NOMO-1 (cell line): ENCODE data around the gene ARSJ.

Experiments
- DNase-seq, 2 experiments: peaks; one replicate each; lab custom pipeline; 2025; ENCODE audit not compliant: unreplicated experiment in 2 of 2; lab: John Stamatoyannopoulos, UW

ARSJ gene

DNA sequence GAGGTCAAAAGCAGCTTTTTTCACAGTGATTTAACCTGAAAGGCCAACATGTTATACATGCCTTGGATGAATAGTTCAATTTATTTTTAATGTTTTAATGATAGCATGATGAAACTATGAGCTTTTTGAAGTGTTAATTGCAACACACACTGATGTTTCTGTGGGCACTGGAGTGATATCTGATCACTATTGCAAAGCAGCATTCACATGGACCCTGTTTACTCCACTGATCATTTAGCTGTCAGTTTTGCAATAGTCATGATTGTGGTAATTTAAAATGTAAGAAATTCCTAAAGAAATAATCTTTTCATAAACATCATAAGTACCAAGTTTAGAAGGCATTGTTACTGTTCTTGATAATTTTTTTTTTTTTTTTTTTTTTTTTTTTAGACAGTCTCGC, 74.1 kb downstream of the ARSJ start:
- peak in 1 of 2 experiments; percentile 7 for DNase-seq

DNA sequence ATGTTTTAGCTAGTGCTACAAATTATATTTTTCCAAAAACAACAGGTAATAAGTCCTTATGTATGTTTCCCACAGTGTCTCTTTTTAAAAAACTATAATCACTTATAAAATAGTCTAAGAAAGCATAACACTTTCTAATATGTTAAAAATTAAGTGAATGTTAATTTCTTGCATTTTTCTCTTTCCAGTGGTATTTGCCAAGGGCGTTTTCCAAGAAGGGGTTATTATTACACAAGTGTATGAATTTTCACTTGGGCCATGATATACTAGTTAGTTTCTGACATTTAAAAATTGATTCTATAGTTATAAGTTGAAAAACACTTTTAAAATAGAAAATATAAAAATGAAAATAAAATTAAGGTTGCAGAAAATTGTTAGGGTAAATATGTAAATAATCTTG, 74.6 kb downstream of the ARSJ start:
- DNase-seq = no peak

DNA sequence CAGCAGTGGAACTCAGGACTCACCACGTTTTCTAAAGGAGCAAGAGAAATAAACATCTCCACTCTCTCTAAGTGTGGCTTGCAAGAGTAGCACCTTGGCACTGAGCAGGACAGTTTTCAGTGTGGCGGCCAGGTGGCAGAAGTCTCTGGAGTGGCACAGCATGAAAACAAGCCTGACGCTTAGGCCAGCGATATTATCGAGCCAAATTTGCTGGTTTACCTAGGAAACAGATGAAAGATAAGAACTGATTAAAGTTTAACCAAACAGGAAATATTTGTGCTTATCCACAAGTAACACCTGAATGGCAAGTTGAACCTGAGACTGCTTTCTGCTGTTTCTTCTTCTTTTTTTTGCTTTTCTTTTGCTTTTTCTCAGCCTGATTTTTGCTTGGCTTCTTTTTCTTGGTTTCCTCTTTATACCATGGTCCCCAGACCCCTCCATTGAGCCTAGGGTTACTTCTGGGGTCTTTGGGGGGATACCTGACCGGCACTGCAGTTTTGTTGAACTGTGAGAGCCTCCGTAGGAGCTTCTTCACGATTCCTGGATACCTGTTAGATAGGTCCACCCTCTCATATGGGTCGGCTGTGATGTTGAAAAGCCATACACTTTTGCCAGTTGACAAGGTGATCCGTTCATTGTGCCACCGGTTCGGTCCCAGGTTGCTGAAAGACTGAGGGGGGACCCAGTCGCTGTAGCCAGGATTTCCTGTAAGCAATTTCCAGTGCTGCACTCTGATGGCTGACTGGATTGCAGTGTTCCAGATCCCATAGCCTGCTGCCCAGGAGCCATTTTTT, 77.3 kb downstream of the ARSJ start:
- DNase-seq = no peak

DNA sequence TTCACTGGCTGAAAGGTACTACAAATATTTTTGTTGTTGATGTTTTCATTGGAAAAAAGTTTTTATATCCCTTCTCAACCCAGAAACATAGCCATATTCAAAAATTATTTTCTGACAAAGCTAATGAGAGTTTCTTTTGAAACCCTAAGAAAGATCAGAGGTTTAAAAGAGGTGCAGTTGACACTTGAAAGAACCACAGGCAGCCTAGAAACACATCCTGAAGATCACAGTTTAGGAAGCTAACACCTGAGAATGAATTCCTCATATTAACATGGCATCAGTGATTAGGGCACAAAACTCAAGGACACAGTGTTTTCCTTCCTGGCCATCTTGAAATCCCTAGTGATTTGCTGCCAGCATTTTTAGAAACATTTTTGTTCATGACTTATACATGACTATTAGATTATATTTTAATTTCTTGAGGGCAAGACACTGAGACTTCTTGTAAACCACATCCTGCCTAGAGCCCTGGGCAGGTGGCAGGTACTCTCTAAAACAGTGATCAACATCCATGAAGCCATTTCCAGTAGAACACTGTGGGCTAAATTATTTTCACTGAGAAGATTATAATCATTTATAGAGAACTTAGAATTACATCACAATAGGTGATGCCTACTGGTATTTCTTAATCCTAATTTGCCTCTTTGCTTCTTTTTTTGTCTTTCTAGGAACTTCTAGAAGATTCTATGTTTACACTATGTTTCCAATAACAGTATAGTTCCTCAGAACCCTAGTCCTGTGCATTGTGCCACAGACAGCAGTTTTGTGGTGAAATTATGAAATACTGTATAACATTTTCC, 80.0 kb downstream of the ARSJ start:
- peak; percentile 34 to 83 for DNase-seq

DNA sequence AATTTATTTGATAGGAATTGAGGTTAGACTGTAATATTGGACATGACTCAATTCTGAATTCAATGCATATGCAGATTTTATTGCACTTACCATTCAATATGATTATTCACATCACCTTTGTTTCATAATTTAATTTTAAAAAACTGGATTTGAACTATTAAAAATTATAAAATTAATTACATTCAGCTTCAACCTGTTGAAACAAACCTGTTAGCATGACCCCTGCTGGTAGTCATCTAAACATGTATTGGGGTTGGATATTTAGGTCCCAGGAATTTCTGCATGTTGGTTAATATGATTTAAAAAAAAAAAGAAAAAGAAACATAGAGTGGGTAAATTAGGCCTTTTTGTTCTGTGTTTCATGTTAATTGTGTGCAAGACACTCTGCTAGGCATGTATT, 85.9 kb downstream of the ARSJ start:
- DNase-seq = no peak

DNA sequence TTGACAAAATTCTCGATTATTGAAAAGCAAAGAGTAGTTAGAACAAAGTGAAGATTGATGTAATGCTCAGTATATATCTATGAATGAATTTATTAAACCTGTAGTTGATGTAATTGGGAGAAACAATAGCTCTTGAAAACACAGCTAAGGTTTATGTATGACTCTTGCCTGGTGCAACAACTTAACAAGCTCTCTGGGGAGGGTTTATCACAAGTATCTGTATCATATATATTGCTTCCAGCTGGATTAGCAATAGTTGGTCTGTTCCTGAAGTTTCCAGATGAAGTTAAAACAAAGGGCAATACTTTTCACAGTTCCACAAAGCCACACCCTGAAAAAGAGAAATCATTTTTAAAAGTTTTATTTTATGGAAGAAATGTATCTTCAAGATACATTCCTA, 91.4 kb downstream of the ARSJ start:
- DNase-seq = no peak

DNA sequence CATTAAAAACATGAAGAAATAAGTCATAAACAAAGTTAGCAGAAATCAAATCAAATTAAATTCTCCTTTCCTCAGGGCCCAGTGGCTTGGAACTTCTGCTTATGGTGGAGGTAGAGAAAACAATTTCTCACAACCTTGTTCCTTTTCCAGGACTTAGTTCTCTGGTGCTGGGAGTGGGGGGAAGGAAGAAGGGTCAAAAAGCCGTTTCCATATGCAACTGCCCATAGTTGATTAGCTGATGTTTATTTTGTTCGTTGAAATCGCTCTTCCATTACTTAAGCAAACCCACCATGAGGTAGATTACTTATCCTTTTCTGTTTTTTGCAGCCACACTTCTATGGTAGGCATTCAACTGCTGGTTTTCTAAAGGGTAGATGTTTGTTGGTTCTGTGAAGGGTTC, 94.2 kb downstream of the ARSJ start:
- DNase-seq = no peak

DNA sequence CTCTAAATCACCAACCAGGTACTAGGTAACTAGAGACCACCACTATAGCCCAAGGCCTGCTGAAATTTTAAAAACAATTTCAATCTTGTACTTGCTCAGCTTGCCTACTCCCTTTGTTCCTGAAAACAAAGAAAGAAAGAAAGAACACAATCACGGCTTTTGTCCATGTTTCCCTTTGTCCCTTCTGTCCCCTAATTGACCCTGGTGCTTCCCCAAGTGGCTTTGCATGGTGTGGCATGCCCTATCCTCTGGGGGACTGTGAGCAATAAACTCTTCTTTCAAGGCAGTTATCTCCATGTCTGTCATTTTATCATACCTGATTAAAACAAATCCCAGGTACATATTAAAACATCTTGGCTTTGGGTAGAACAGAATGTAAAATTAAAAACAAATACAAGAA, 94.8 kb downstream of the ARSJ start:
- DNase-seq = no peak

DNA sequence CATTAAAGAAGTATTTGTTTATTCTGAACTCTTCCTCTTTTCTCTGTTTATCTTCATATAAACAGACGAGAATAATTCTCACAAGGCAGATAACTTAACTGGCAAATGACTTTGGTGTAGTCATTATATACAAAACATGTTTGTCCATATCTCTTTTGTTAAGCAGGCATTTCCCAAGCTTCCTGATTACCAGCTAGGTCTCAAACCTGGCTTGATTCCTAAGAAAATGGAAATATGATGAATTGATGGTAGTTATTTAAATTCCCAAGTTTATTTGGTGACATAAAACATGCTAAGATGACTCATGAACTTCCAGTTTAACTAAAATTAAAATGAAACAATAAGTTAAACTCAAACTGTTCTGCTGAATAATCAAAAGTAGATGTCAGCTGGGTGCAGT, 96.8 kb downstream of the ARSJ start:
- DNase-seq = no peak

DNA sequence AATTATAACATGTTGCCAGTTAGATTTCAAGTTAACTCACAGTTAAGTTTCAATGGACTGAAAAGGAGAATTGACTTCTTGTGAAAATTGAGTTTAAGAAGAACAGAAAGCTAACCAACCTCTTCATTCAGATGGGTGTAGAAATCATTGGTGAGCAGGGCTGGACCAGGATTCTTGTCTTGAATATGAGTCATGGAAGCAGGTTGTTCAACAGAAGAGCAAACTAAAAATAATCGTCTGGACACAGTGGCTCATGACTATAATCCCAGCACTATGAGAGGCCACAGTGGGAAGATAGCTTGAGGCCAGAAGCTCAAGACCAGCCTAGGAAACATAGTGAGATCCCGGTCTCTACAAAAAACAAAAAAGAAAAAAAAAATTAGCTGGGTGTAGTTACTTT, 98.2 kb downstream of the ARSJ start:
- DNase-seq = peak in 1 of 2 experiments; percentile 16

DNA sequence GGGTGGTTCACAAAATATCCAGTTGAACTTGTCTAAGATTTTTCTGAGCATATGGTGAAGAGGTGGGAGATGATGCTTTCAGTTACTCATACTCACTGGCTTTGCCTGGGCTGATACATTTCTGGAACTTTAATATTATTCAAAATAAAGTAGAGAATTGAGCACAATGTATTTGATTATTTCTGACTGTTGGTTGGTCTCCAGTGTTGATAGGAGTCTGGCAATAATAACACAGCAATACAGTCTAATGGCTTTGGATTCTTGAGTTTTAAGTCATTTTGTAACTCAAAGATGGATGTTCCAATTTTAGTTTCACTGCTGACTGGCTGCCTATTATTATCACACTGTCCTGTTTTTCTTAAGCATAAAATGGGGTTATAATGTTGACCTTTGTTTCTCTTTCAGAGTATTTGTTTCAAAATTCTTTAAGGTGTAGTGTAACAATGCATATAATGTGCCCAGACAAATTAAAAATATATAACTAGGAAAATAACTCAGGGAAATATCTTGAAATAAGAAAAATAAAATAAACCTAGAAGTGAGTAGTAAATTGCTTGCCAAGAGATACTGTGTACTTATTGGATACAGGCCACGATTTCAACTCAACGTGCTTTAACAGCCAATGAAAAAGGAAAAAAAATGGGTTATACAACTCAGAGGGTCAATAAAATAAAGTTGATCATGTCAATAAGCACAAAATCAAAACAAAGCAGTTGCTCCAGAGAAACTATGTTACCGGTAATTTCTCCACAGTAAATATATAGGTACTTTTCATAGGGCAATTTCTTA, 99.0 kb downstream of the ARSJ start:
- DNase-seq = no peak

DNA sequence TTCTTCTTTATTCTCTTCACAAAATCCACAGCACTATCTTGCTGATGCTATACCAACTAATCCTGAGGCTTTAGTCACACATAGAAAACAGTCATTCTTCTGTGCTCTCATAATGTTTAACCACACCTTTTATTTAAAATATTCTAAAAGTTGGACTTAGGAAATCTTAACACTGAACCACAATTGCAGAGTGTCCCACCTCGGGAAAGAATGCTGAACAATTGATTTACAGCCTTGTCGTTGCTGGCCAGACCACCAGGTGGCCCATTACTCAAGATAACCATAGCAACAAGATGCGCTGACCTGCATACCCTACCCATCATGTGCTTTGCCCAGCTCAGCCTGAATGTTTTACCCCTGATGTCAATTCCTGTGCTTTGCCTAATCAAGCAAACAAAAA, 100.8 kb downstream of the ARSJ start:
- DNase-seq = no peak

DNA sequence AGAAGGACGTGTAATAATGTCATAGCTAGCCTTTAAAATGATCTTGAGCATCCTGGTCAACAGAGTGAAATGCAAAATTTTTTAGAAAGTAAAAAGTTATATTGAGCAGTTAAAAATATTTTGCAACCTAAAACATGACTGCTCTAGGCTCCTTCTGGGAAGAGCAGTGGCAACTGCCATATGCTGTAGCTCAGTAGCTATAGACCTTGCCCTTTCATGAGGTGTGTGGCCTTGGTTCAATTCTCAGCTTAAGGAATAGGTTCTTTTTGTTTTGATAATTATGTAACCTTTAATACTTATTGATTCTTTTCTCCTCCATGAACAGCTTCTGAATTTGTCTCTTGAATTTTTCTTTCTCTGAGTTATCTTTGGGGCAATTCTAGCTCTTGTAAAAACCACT, 105.0 kb downstream of the ARSJ start:
- no peak for DNase-seq

DNA sequence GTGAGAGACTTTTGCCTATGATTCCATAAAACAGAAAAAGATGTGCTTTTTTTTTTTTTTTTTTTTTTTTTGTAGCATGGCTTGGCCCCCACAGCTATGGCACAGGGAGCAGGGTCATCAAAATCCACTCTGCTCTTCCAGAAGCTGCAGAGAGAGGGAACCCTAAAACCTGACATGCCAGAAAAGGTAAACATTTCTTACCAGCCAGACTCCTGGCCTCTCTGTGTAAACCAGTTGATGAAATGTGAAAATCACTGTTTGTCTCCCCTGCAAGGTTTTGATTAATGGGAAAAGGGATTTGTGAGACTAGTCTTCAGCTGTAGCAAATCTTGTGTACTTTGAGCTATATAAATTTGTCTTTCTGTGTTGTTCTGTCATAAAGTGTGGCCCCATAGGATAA, 105.9 kb downstream of the ARSJ start:
- no peak for DNase-seq

DNA sequence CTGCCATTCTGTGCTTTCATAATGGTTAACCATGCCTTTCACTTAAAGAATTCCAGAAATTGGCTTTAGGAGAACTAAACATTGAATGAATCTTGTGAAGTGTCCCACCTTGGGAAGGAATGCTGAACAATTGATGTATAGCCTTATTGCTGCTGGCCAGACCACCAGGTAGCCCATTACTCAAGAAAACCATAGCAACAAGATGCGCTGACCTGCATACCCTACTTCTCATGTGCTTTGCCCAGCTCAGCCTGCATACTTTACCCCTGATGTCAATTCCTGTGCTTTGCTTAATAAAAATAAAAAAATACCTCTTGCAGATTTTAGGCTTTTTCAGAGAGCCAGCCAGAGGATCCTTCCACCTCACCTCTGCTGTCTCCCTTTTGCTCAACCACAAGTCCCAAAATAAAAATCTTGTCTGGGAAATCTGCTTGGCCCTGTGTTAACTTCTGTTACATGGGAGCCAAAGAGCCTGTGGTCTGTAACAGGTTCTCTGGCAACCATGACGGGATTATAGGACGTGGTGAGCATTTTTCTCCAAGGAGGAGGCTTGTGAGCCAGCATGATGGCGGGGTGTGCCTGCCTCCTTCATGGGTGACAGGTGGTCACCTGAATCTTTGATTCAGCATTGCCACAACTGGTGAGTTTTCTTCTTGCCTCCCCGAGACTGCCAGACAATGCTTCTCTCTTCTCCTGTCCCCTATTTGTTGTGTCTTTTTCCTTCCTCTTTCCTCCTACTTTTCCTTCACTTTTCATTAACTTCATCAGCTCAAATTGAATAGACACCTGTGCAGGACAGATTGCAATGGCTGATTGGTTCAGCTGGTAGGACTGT, 106.8 kb downstream of the ARSJ start:
- DNase-seq = no peak

DNA sequence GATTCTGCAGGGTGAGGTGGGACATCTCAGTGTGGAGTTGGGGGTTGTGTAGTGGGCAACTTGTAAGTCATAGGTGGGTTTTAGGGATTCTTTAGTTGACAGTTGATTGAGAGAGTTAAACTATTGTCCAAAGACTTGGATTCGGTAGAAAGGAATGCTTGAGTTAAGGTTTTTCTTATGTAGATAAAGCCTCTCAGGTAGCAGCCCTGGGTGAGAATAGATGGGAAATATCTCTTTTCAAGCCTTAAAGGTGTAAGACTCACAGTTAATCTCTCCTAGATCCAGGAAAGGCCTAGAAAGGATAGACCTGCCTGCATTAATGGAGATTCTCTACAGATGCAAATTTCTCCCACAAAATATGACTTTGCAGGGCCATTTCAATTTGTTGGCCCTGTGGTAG, 108.4 kb downstream of the ARSJ start:
- DNase-seq = no peak

DNA sequence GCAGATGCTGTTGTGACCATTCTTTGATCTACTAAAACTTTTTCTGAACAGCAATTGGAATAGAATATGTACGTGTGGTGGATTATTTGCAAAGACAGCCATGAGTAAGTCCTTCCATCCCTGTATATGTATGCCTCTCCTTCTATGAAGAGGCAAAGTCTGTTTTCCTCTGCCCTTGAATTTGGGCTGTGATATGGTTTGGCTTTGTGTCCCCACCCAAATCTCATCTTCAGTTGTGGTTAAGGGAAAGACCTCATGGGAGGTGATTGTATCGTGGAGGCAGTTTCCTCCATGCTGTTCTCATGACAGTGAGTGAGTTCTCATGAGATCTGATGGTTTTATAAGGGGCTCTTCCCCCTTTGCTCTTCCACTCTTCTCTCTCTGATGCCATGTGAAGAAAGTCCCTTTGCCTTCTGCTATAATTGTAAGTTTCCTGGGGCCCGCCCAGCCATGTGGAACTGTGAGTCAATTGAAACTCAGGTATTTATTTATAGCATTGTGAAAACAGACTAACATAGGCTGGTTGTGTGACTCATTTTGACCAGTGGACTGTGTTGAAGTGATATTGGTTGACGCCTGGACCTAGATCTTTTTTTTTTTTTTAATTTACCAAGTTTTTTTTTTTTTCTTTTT, 109.6 kb downstream of the ARSJ start:
- DNase-seq = peak in 1 of 2 experiments; percentile 3

DNA sequence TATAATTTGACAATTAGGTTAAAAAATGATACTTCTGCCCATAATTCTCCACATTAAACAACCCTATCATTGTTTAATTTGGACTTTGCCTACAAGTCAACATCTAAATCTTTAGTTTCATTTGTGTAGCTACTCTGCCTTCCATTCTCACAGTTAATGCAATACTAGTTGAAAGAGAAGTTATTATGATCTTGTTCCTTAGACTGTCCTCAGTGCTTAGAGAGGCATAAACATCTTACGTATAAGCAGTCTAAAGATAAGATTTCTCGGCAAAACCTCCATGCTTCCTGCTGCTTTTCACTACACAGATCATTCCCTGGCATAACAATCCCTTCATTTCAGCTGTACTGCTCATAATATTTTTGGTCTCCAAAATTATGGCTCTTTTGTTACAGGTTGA, 112.8 kb downstream of the ARSJ start:
- DNase-seq = no peak

DNA sequence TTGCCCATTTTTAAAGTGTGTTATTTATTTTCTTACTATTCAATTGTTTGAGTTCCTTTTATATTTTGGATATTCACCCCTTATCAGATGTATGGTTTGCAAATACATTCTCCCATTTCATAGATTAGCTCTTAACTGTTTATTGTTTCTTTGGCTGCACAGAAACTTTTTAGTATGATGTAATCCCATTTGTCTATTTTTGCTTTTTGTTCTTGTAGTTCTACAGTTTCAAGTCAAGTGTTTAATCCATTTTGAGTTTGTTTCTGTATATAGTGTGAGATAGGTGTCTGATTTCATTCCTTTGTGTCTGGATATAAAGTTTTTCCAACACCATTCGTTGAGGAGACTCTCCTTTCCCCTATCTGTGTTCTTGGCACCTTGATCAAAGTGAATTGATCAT, 120.5 kb downstream of the ARSJ start:
- DNase-seq = no peak

DNA sequence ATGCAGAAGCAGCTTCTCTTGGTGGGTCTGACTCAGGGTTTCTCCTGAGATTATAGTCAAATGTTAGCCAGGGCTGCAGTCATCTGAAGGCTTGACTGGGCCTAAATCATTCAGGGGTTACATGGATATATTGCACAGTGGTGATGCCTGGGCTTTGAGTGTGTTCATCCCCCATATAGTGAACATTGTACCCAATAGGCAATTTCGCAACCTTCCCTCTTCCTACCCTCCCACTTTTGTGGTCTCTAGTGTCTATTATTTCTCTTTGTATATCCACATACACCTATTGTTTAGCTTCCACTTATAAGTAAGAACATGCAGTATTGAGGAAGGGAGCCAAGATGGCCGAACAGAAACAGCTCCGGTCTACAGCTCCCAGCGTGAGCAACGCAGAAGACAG, 127.6 kb downstream of the ARSJ start:
- no peak for DNase-seq
